ENCODE results near the gene CRACR2A. TPM values are rescaled to one million over a fixed set of nuclear protein-coding genes. Genes with fewer than 3 reads are reported as not detected.

CRACR2A gene
- total RNA-seq, 6 experiments from 2014 or later, result 0.43 to 1.5 (median 0.91) TPM

DNA sequence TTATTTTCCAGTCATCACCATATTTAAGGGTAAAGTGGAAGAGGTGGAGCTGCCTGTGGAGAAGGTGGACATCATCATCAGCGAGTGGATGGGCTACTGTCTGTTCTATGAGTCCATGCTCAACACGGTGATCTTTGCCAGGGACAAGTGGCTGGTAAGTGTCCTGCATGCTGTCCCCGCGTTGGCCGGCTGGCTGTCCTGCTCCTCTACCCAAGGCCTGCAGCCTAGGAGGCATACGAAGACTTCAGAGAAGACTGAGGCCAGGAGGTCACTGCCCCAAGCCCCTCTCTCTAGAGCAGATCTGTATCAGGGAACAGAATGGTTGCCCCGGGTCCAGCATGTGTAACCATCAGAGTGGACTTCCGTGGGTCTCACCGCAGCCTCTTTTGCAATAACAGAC is 184.2 kb downstream of the CRACR2A start:
- no CpG with 5 or more reads among the region's 9 CpGs for WGBS (ENCODE audit: insufficient coverage, low coverage, low lambda C conversion rate, missing lambda C conversion rate)
- no peaks in the 10 kb centered on the region for H3K9me3 ChIP-seq
- DNase-seq (peak in 1 of 3 donors; percentile 7), ATAC-seq (no peak)
- no peaks in the 10 kb centered on the region for H3K4me1 ChIP-seq
- no peak overlapping the region for H3K4me3 ChIP-seq
- no peak overlapping the region for H3K27ac ChIP-seq
- intact Hi-C loops (cut with DNase I), result no loop called here
- H3K36me3 ChIP-seq, result no peaks in the 10 kb centered on the region
- no peaks in the 10 kb centered on the region for H3K27me3 ChIP-seq
- TF ChIP-seq, protein P1, sequence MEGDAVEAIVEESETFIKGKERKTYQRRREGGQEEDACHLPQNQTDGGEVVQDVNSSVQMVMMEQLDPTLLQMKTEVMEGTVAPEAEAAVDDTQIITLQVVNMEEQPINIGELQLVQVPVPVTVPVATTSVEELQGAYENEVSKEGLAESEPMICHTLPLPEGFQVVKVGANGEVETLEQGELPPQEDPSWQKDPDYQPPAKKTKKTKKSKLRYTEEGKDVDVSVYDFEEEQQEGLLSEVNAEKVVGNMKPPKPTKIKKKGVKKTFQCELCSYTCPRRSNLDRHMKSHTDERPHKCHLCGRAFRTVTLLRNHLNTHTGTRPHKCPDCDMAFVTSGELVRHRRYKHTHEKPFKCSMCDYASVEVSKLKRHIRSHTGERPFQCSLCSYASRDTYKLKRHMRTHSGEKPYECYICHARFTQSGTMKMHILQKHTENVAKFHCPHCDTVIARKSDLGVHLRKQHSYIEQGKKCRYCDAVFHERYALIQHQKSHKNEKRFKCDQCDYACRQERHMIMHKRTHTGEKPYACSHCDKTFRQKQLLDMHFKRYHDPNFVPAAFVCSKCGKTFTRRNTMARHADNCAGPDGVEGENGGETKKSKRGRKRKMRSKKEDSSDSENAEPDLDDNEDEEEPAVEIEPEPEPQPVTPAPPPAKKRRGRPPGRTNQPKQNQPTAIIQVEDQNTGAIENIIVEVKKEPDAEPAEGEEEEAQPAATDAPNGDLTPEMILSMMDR (IDR thresholded peaks at IDR 0.05), result no peak
- TF ChIP-seq POLR2A (IDR thresholded peaks at IDR 0.05), result no peak

- Histone ChIP-seq H3K36me3 (no peaks in the 10 kb centered on the region), H3K9me3 (no peaks in the 10 kb centered on the region), H3K4me1 (no peaks in the 10 kb centered on the region), H3K27ac (no peak overlapping the region), H3K27me3 (no peaks in the 10 kb centered on the region), H3K4me3 (no peak overlapping the region)
- WGBS (ENCODE audit: insufficient coverage, low coverage, low lambda C conversion rate, missing lambda C conversion rate), result 50% methylated on average over 1 of the region's 1 CpG
- TF ChIP-seq POLR2A (IDR thresholded peaks at IDR 0.05), result no peak
- TF ChIP-seq, protein P1 (IDR thresholded peaks at IDR 0.05), result no peak
- ATAC-seq (no peak), DNase-seq (no peak)
- intact Hi-C loops (cut with DNase I), result no loop called here
Measured at GRCh38 chr12:3565985-3566384, 186.9 kb downstream of the CRACR2A start.

Small RNA genes within 50 kb of the gene (small RNA-seq; reads per million reads assigned to genes)
- gene RNU6-174P, result 0 reads per million in 2 experiments

Other genes with a start within 250 kb of the CRACR2A start
- 1 to 10 TPM; 2.9 to 7.5 (median 4.9) TPM for gene PARP11, start 120.3 kb upstream of the CRACR2A start, total RNA-seq

All from right lobe of liver (tissue), 6 donors.